B cell (primary cell): ENCODE results near the gene ANKRA2. TPM values are rescaled to one million over a fixed set of nuclear protein-coding genes. Genes with fewer than 3 reads are reported as not detected.

Source experiments
- ATAC-seq: fragments of 200-7000 bp; cut with Tn5 transposase; one replicate; pipeline ENCODE4 v1.10.0; 2021; ENCODE audit warnings: low read depth, mild to moderate bottlenecking, moderate number of reproducible peaks, moderate library complexity
- CTCF ChIA-PET: fragments of 350-600 bp; sonication (Branson Sonifier 250); formaldehyde crosslinking; loops from one replicate; lab custom pipeline; 2021; ENCODE audit warnings: antibody characterized with exemption, inconsistent platforms; lab: Charles Lee
- POLR2A ChIA-PET: fragments of 350-600 bp; sonication (Branson Sonifier 250); formaldehyde crosslinking; loops from one replicate; lab custom pipeline; 2021; ENCODE audit warnings: antibody characterized with exemption; lab: Charles Lee
- DNase-seq: peaks from one replicate; pipeline ENCODE4 v3.0.0; 2013
- H2AFZ ChIP-seq: 2 replicates; pipeline ENCODE4 v1.6.1; 2012; ENCODE audit warnings: mild to moderate bottlenecking, low read depth, low read length; ENCODE audit not compliant: insufficient read depth, poor library complexity, severe bottlenecking
- H3K27ac ChIP-seq, 2 donors: 1 replicate in 1 of 2; 2 replicates in 1 of 2; pipeline ENCODE4 v1.5.1; 2012 to 2013; ENCODE audit warnings: low read length in 2 of 2, mild to moderate bottlenecking in 2 of 2, moderate library complexity in 1 of 2
- H3K27me3 ChIP-seq, 4 experiments: fragments of 200-600 bp in 1 of 4; sonication (generic) in 1 of 4; replicated peaks in 1 of 4; 1 replicate in 2 of 4; 2 replicates in 2 of 4; pipeline versions ENCODE4 v1.6.1 to v1.7.0; 2013 to 2016; ENCODE audit warnings: low read length in 3 of 4, mild to moderate bottlenecking in 2 of 4, mixed read lengths in 1 of 4, moderate library complexity in 1 of 4; ENCODE audit not compliant: insufficient read depth in 4 of 4, control insufficient read depth in 3 of 4; ENCODE audit errors: control extremely low read depth in 1 of 4
- H3K36me3 ChIP-seq, 2 experiments: replicated peaks in 1 of 2; 1 replicate in 1 of 2; 2 replicates in 1 of 2; pipeline versions ENCODE4 v1.6.1 to v1.7.1; 2013; ENCODE audit warnings: low read length in 1 of 2; ENCODE audit not compliant: insufficient read depth in 2 of 2, control insufficient read depth in 1 of 2; ENCODE audit errors: control extremely low read depth in 1 of 2, extremely low read depth in 1 of 2
- H3K4me1 ChIP-seq, 2 donors: fragments of 200-600 bp in 1 of 2; sonication (generic) in 1 of 2; 1 replicate in 1 of 2; 2 replicates in 1 of 2; pipeline versions ENCODE4 v1.5.1 to v1.6.1; 2013 to 2017; ENCODE audit warnings: low read length in 2 of 2; ENCODE audit not compliant: control insufficient read depth in 2 of 2, insufficient read depth in 2 of 2
- H3K4me2 ChIP-seq: replicated peaks from 2 replicates; pipeline ENCODE3; 2012; ENCODE audit warnings: mild to moderate bottlenecking, low read depth, low read length; ENCODE audit not compliant: poor library complexity, severe bottlenecking
- H3K4me3 ChIP-seq, 5 experiments: fragments of 200-600 bp in 1 of 5; sonication (generic) in 1 of 5; 1 replicate in 3 of 5; 2 replicates in 2 of 5; pipeline versions ENCODE4 v1.5.1 to v1.7.0; 2011 to 2016; ENCODE audit warnings: low read length in 4 of 5, mild to moderate bottlenecking in 4 of 5, low read depth in 2 of 5, control low read depth in 1 of 5, moderate library complexity in 1 of 5; ENCODE audit not compliant: insufficient read depth in 1 of 5; ENCODE audit errors: control extremely low read depth in 1 of 5, extremely low read depth in 1 of 5
- H3K79me2 ChIP-seq: fragments of 200-600 bp; sonication (generic); one replicate; pipeline ENCODE4 v1.6.0; 2016; ENCODE audit warnings: low read length; ENCODE audit not compliant: control insufficient read depth, insufficient read depth
- H3K9ac ChIP-seq: fragments of 200-600 bp; sonication (generic); 2 replicates; pipeline ENCODE4 v1.6.1; 2017; ENCODE audit warnings: mild to moderate bottlenecking, low read length, moderate library complexity
- H3K9me3 ChIP-seq, 3 donors: one replicate each; pipeline versions ENCODE4 v1.6.1 to v1.7.1; 2013; ENCODE audit warnings: low read length in 2 of 3; ENCODE audit not compliant: control insufficient read depth in 2 of 3, insufficient read depth in 1 of 3; ENCODE audit errors: control extremely low read depth in 1 of 3
- H4K20me1 ChIP-seq: 2 replicates; pipeline ENCODE4 v1.6.0; 2012; ENCODE audit warnings: mild to moderate bottlenecking, low read length; ENCODE audit not compliant: insufficient read depth, control insufficient read depth, poor library complexity, severe bottlenecking
- H3K27ac Mint-ChIP-seq: one replicate; pipeline ENCODE4 v1.8.0; 2021; ENCODE audit warnings: mixed read lengths
- H3K27me3 Mint-ChIP-seq: one replicate; pipeline ENCODE4 v1.8.0; 2021; ENCODE audit warnings: mixed read lengths
- H3K4me1 Mint-ChIP-seq: one replicate; pipeline ENCODE4 v1.8.0; 2021; ENCODE audit warnings: mixed read lengths
- H3K4me3 Mint-ChIP-seq: one replicate; pipeline ENCODE4 v1.8.0; 2021; ENCODE audit warnings: mixed read lengths
- H3K9me3 Mint-ChIP-seq: one replicate; pipeline ENCODE4 v1.8.0; 2022; ENCODE audit warnings: mixed read lengths; ENCODE audit not compliant: insufficient read depth
- CTCF ChIP-seq: fragments of 200-600 bp; IDR thresholded peaks from one replicate; pipeline ENCODE4 v1.8.0; 2022; ENCODE audit warnings: antibody characterized with exemption, mild to moderate bottlenecking
- EZH2 ChIP-seq: IDR thresholded peaks from 2 replicates; pipeline ENCODE4 v1.6.1; 2012; ENCODE audit warnings: borderline replicate concordance, low read depth, mild to moderate bottlenecking, moderate library complexity, low read length; ENCODE audit not compliant: insufficient read depth, poor library complexity, severe bottlenecking
- WGBS: methylation state at CpG from one replicate; pipeline ENCODE4 v1.1.5; 2013; ENCODE audit warnings: missing lambda C conversion rate; ENCODE audit not compliant: insufficient coverage; 5-methylcytosine and 5-hydroxymethylcytosine counted together
- intact Hi-C: fragments of 100-400 bp; cut with micrococcal nuclease; formaldehyde crosslinking; loops from one replicate; pipeline ENCODE4 v1.10.0; 2022
- polyA plus RNA-seq: library from polyadenylated mRNA; depleted of rRNA; stranded (reverse); fragments of >200 nt; gene quantifications from 2 replicates; pipeline ENCODE4 v1.2.3, GENCODE V29; 2012
- total RNA-seq, 2 donors: library from RNA; stranded (reverse); fragments of 120-200 nt in 1 of 2; gene quantifications; 1 replicate in 1 of 2; 2 replicates in 1 of 2; pipeline versions ENCODE4 v1.2.3 to v1.2.4, GENCODE V29; 2013 to 2022

The ANKRA2 gene
- total and polyA plus RNA-seq, 2 donors (not counting 1 experiment from before 2014, with no cell fraction given) = 24.1 to 47.9 TPM

GRCh38 chr5:73515232-73515631, 50.2 kb downstream of the ANKRA2 start:
- Histone ChIP-seq H2AFZ (no peak overlapping the region), H3K4me3 (no peak overlapping the region), H3K4me2 (no peak overlapping the region), H4K20me1 (no peaks in the 10 kb centered on the region), H3K4me1 (peaks cover 0 to 4% of the 10 kb centered on the region in 2 donors), H3K36me3 (no peaks in the 10 kb centered on the region), H3K27me3 (no peaks in the 10 kb centered on the region), H3K27ac (no peak overlapping the region), H3K79me2 (no peaks in the 10 kb centered on the region), H3K9ac (no peak overlapping the region), H3K9me3 (no peaks in the 10 kb centered on the region)
- peaks cover 7% of the 10 kb centered on the region for H3K4me1 Mint-ChIP-seq
- H3K27me3 Mint-ChIP-seq = no peaks in the 10 kb centered on the region
- intact Hi-C loops = no loop called here
- ChIA-PET POLR2A (no interaction called here), CTCF (interaction anchor here (0.8 kb wide), 1 partner anchor 22 kb away, joined by 3 read pairs; no protein-coding TSS in a partner anchor)
- no peak for DNase-seq
- no peaks in the 10 kb centered on the region for H3K9me3 Mint-ChIP-seq
- ATAC-seq = no peak
- WGBS = no CpG with 5 or more reads among the region's 4 CpGs
- no peak overlapping the region for H3K27ac Mint-ChIP-seq
- TF ChIP-seq CTCF (no peak), EZH2 (no peak)
- H3K4me3 Mint-ChIP-seq = no peak overlapping the region

GRCh38 chr5:73514418-73514817, 51.0 kb downstream of the ANKRA2 start:
- no peak overlapping the region for H3K4me3 Mint-ChIP-seq
- Histone ChIP-seq H3K4me2 (no peak overlapping the region), H4K20me1 (no peaks in the 10 kb centered on the region), H3K4me1 (peaks cover 0 to 2% of the 10 kb centered on the region in 2 donors), H3K36me3 (no peaks in the 10 kb centered on the region), H3K27me3 (no peaks in the 10 kb centered on the region), H2AFZ (no peak overlapping the region), H3K79me2 (no peaks in the 10 kb centered on the region), H3K9ac (no peak overlapping the region), H3K9me3 (no peaks in the 10 kb centered on the region), H3K4me3 (no peak overlapping the region), H3K27ac (no peak overlapping the region)
- no peaks in the 10 kb centered on the region for H3K9me3 Mint-ChIP-seq
- TF ChIP-seq CTCF (no peak), EZH2 (no peak)
- no peak overlapping the region for H3K27ac Mint-ChIP-seq
- ChIA-PET POLR2A (no interaction called here), CTCF (no interaction called here)
- DNase-seq (no peak), ATAC-seq (no peak)
- peaks cover 2% of the 10 kb centered on the region for H3K4me1 Mint-ChIP-seq
- intact Hi-C loops = no loop called here
- no CpG with 5 or more reads among the region's 2 CpGs for WGBS
- no peaks in the 10 kb centered on the region for H3K27me3 Mint-ChIP-seq
